ENCODE data around the gene OR7C1. TPM values are rescaled to one million over a fixed set of nuclear protein-coding genes. Genes with fewer than 3 reads are reported as not detected.
"Not testable (repeated sequence)": the region's sequence is repeated elsewhere in the genome, so short reads cannot be mapped to it uniquely, and the experiment has no call there.

The OR7C1 gene
- total RNA-seq, 1 donor from 2014 or later = not detected

- intact Hi-C loops (cut with micrococcal nuclease) = no loop called here
Measured at GRCh38 chr19:14768001-14768400, 67.0 kb downstream of the OR7C1 start.

- intact Hi-C loops (cut with micrococcal nuclease) = no loop called here
Measured at GRCh38 chr19:14767466-14767971, 67.5 kb downstream of the OR7C1 start.

- intact Hi-C loops (cut with micrococcal nuclease) = not testable (repeated sequence)
Measured at GRCh38 chr19:14765841-14766240, 69.1 kb downstream of the OR7C1 start.

GRCh38 chr19:14765403-14765802 lies 69.6 kb downstream of the OR7C1 start:
- intact Hi-C loops (cut with micrococcal nuclease) = not testable (repeated sequence)

GRCh38 chr19:14764401-14764800 lies 70.6 kb downstream of the OR7C1 start:
- intact Hi-C loops (cut with micrococcal nuclease) = no loop called here

GRCh38 chr19:14763497-14764145 lies 71.4 kb downstream of the OR7C1 start:
- intact Hi-C loops (cut with micrococcal nuclease) = no loop called here

GRCh38 chr19:14762111-14762510 lies 72.9 kb downstream of the OR7C1 start:
- intact Hi-C loops (cut with micrococcal nuclease) = no loop called here

- intact Hi-C loops (cut with micrococcal nuclease) = no loop called here
Measured at GRCh38 chr19:14761607-14762006, 73.4 kb downstream of the OR7C1 start.

GRCh38 chr19:14758816-14759215 lies 76.2 kb downstream of the OR7C1 start:
- intact Hi-C loops (cut with micrococcal nuclease) = no loop called here

GRCh38 chr19:14748601-14749000 lies 86.4 kb downstream of the OR7C1 start:
- intact Hi-C loops (cut with micrococcal nuclease) = no loop called here

Other genes with a start within 250 kb of the OR7C1 start
- not detected in 2 replicates for gene ADGRE3, start 160.3 kb downstream of the OR7C1 start, total RNA-seq
- gene ZNF333, start 145.1 kb downstream of the OR7C1 start, total RNA-seq = 13.3 and 14.5 TPM in 2 replicates
- gene ADGRE2, start 56.6 kb downstream of the OR7C1 start, total RNA-seq = 0.88 and 2.3 TPM in 2 replicates
- not detected in 2 replicates for gene OR7A5, start within 50 bp of the OR7C1 start, total RNA-seq
- gene OR7A10, start 13.7 kb upstream of the OR7C1 start, total RNA-seq = not detected in 2 replicates
- gene OR7A17, start 50.9 kb upstream of the OR7C1 start, total RNA-seq = not detected in 2 replicates
- gene OR7C2, start 106.3 kb upstream of the OR7C1 start, total RNA-seq = not detected in 2 replicates
- not detected in 2 replicates for gene SLC1A6, start 144.7 kb upstream of the OR7C1 start, total RNA-seq
- not detected in 2 replicates for gene CASP14, start 214.3 kb upstream of the OR7C1 start, total RNA-seq
- not detected in 2 replicates for gene OR1I1, start 247.0 kb upstream of the OR7C1 start, total RNA-seq